Activated naive CD8-positive, alpha-beta T cell treated with anti-CD3 and anti-CD28 coated beads, Interleukin-2, amount 50 U/mL, for 24 hours (primary cell): ENCODE measurements around the gene C2orf15.
A peak's percentile ranks its signal among the peaks of the same experiment; 100 is the strongest.

Experiments used
- ATAC-seq: fragments of 150-1000 bp; cut with Tn5 transposase; one replicate; pipeline ENCODE4 v1.10.0; 2021
- DNase-seq: peaks from one replicate; pipeline ENCODE4 v3.0.0; 2021
- H3K27ac Mint-ChIP-seq: one replicate; pipeline ENCODE4 v1.8.0; 2021; ENCODE audit warnings: mild to moderate bottlenecking, mixed read lengths
- H3K27me3 Mint-ChIP-seq: one replicate; pipeline ENCODE4 v1.8.0; 2021; ENCODE audit warnings: mixed read lengths
- H3K36me3 Mint-ChIP-seq: one replicate; pipeline ENCODE4 v1.8.0; 2021; ENCODE audit warnings: low read depth, mixed read lengths
- H3K4me1 Mint-ChIP-seq: one replicate; pipeline ENCODE4 v1.8.0; 2021; ENCODE audit warnings: mixed read lengths
- H3K4me3 Mint-ChIP-seq: one replicate; pipeline ENCODE4 v1.8.0; 2021; ENCODE audit warnings: mild to moderate bottlenecking, moderate library complexity, mixed read lengths
- H3K9me3 Mint-ChIP-seq: one replicate; pipeline ENCODE4 v1.8.0; 2021; ENCODE audit warnings: mixed read lengths

Gene C2orf15

GRCh38 chr2:99152199-99152895 is 10.8 kb downstream of the C2orf15 start:
- DNase-seq (no peak), ATAC-seq (no peak)
- peaks cover 29% of the 10 kb centered on the region for H3K4me1 Mint-ChIP-seq
- H3K4me3 Mint-ChIP-seq: no peak overlapping the region
- H3K9me3 Mint-ChIP-seq: no peaks in the 10 kb centered on the region
- H3K27ac Mint-ChIP-seq: no peak overlapping the region
- H3K27me3 Mint-ChIP-seq: no peaks in the 10 kb centered on the region
- H3K36me3 Mint-ChIP-seq: peaks cover 8% of the 10 kb centered on the region

DNA sequence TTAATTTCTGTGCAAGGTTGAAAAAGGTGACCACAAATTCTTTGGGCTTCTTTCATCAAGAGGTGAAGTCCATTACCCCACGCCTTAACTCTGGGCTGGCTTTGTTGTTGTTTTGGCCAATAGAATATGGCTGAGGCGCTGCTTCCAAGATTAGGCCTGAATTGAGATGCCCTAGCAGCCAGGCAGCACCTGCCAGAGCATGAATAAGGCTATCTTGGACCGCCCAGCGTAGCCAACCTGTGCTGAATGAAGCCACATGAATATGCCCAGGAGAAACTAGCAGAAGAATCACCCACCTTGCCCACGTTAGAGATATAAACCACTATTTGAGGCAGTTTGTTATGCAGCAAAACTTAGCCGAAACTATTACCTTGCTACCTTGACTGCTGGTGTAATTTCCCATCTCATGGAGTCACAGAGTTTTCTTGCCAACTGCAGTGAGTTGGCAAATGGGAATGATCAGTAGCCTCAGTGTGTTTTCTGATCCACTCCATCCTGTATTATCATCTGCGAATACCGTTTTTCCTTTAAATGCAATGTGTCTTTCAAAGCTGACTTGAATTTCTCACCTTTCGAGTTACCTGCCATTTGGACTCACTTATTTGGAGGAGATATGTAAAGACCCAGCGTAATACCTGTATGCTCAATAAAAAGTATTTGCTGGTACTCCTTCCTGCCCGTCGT is 12.6 kb downstream of the C2orf15 start:
- Mint-ChIP-seq H3K9me3 (no peaks in the 10 kb centered on the region), H3K27ac (peak overlapping the region; percentile 96), H3K36me3 (peaks cover 13% of the 10 kb centered on the region), H3K27me3 (no peaks in the 10 kb centered on the region), H3K4me3 (no peak overlapping the region), H3K4me1 (peaks cover 32% of the 10 kb centered on the region)
- ATAC-seq (no peak), DNase-seq (no peak)

GRCh38 chr2:99154643-99155536 is 13.4 kb downstream of the C2orf15 start, which contains the start of the genes LIPT1 and TSGA10:
LIPT1 (plus strand) TSS chr2:99154967; CDS start chr2:99161958, 6,991 bp downstream.
TSGA10 (minus strand) TSS chr2:99154942; CDS start chr2:99109439, 45,503 bp downstream.
- Mint-ChIP-seq H3K27me3 (no peaks in the 10 kb centered on the region), H3K4me1 (peaks cover 32% of the 10 kb centered on the region), H3K9me3 (no peaks in the 10 kb centered on the region), H3K27ac (peak within 1 kb of the TSS; percentile 96), H3K36me3 (peaks cover 18% of the 10 kb centered on the region), H3K4me3 (no peak within 1 kb of the TSS)
- DNase-seq: peak; percentile 94
- peak; percentile 96 for ATAC-seq

DNA sequence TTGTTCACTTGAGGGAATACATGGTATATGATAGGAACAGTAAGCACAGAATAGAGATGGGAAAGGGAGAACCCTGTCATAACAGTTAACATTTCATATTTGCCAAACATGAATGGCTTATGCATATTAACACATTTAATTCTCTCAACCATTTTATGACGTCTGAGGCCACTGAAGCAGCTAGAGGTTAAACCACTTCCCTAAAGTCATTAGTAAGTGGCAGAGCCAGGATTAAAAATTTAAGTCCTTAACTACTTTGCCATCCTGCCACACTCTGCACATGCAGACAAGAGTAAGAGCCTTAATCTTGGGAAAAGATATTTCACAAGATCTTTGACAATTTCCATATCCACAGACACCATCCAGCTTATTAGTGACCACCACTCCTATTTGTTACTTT is 15.4 kb downstream of the C2orf15 start:
- no peaks in the 10 kb centered on the region for H3K9me3 Mint-ChIP-seq
- H3K4me1 Mint-ChIP-seq: peaks cover 25% of the 10 kb centered on the region
- DNase-seq: no peak
- H3K27ac Mint-ChIP-seq: peak overlapping the region; percentile 34
- no peaks in the 10 kb centered on the region for H3K27me3 Mint-ChIP-seq
- H3K4me3 Mint-ChIP-seq: no peak overlapping the region
- H3K36me3 Mint-ChIP-seq: peaks cover 20% of the 10 kb centered on the region
- ATAC-seq: no peak

GRCh38 chr2:99158599-99158998 is 17.1 kb downstream of the C2orf15 start:
- Mint-ChIP-seq H3K27ac (no peak overlapping the region), H3K4me3 (no peak overlapping the region), H3K4me1 (peaks cover 25% of the 10 kb centered on the region), H3K9me3 (no peaks in the 10 kb centered on the region), H3K27me3 (no peaks in the 10 kb centered on the region), H3K36me3 (peaks cover 20% of the 10 kb centered on the region)
- ATAC-seq (no peak), DNase-seq (no peak)

GRCh38 chr2:99159594-99159993 is 18.1 kb downstream of the C2orf15 start:
- H3K4me3 Mint-ChIP-seq: no peak overlapping the region

DNA sequence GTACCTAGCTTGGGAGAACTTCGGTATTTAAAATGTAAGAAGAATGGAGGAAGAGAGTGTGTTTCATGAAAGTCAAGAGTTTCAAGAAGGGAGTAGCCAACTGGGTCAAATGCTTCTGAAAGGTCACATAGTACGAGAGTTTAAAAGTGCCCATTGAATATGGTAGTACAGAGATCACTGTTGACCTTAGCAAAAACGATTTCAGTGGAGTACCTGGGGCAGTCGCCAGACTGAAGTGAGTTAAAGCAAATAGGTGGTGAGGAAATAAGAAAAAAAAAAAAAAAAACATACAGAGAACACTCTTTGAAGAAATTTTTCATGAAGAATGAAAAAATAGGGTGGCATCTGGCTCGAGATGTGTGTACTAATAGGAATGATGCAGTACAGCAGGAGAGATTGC is 24.7 kb downstream of the C2orf15 start:
- H3K36me3 Mint-ChIP-seq: peaks cover 31% of the 10 kb centered on the region
- DNase-seq: no peak
- H3K4me3 Mint-ChIP-seq: no peak overlapping the region
- peaks cover 14% of the 10 kb centered on the region for H3K4me1 Mint-ChIP-seq
- H3K9me3 Mint-ChIP-seq: no peaks in the 10 kb centered on the region
- ATAC-seq: no peak
- H3K27me3 Mint-ChIP-seq: no peaks in the 10 kb centered on the region
- no peak overlapping the region for H3K27ac Mint-ChIP-seq

More at GRCh38 chr2:99159594-99159993, 18.1 kb downstream of the C2orf15 start:
- Mint-ChIP-seq H3K27ac (no peak overlapping the region), H3K9me3 (no peaks in the 10 kb centered on the region), H3K27me3 (no peaks in the 10 kb centered on the region), H3K36me3 (peaks cover 19% of the 10 kb centered on the region), H3K4me1 (peaks cover 25% of the 10 kb centered on the region)
- ATAC-seq (no peak), DNase-seq (no peak)

- Mint-ChIP-seq H3K27ac (peak overlapping the region; percentile 56), H3K9me3 (no peaks in the 10 kb centered on the region), H3K36me3 (peaks cover 36% of the 10 kb centered on the region), H3K4me1 (peaks cover 30% of the 10 kb centered on the region), H3K4me3 (no peak overlapping the region), H3K27me3 (no peaks in the 10 kb centered on the region)
- no peak for ATAC-seq
- DNase-seq: no peak
Measured at GRCh38 chr2:99169534-99169933, 28.0 kb downstream of the C2orf15 start.

DNA sequence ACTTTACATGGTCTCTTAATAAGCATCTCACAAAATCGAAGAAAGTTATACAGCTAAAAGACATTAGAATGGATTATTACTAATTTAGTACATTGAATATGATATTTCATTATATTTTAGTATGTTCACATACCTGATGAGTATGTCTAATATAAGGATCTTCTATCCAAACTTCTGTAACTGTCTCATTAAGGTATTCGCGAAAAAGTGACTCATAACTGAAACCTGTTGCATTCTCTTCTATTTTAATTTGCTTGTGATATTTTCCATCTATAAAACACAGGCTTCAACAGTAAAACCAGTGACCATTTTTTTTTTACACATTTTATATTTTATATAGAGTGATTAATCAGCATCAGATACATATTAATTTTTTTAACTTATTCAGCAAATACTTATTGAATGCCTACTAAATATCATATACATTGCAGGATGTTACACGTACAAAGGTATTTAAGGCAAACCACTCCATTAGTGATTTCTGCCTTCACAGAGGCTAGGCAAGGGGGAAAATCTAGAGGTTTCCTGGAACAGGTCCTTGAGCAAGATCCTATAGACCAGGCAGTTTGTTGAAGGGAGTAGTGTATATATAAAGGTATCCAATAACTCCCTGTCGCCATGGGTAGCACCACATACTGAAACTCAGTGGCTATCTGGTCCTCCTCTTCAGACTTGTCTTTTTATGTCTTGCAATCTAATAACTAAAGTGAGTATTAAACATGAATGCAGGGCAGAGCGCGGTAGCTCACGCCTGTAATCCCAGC is 30.1 kb downstream of the C2orf15 start:
- H3K27me3 Mint-ChIP-seq: no peaks in the 10 kb centered on the region
- peaks cover 35% of the 10 kb centered on the region for H3K36me3 Mint-ChIP-seq
- no peak for DNase-seq
- no peak for ATAC-seq
- H3K4me3 Mint-ChIP-seq: no peak overlapping the region
- H3K9me3 Mint-ChIP-seq: no peaks in the 10 kb centered on the region
- H3K4me1 Mint-ChIP-seq: peaks cover 34% of the 10 kb centered on the region
- H3K27ac Mint-ChIP-seq: peak overlapping the region; percentile 74

DNA sequence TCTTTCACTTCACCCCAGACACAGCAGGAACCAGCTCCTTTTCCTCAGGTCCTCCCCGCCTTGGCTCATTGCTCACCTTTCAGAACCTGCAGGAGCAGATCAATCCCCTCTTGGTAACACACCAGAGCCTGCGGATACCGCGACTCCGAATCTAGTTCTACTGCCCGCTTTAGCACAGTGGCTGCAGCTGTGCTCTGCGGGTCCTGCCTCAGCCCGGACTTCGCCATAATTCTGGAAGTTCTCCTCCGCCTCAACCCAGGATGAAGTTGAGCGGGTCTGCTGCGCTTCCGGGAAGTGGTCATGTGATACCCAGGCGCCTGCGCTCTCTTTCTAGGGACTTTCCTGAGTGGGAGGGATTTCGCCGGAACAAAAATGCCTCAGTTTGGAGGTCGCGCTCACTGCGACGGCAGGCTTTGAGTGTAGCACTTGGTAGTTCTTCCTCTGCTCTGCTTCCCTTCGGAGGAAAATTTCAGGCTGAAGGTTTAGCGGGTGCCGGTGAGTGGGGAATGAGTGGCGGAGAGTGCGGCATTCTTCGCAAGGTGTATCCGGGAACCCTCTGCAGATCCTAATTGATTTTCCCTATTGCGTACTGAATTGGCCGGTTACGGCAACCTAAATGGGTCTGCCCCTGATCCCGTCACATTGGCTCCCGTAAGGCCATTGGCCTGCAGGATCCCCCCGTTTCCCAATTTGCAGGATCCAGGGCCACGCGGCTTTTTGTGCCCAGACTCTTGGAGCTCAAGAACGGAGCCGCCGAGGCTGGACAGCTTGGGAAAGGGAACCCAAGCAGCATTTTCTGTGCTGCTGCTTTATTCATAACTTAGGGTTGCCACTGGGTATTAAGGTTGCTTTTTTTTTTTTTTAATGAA is 39.5 kb downstream of the C2orf15 start, which contains the start of the genes MITD1 and MRPL30:
MITD1 (minus strand) TSS at position 304 of the 869 bp plus-strand sequence; CDS start at position 227, 77 bp downstream.
MRPL30 (plus strand) TSS at position 430 of the 869 bp plus-strand sequence. CDS start 5,020 bp downstream, outside the sequence.
- H3K9me3 Mint-ChIP-seq: no peaks in the 10 kb centered on the region
- peaks cover 54% of the 10 kb centered on the region for H3K4me1 Mint-ChIP-seq
- H3K4me3 Mint-ChIP-seq: peak within 1 kb of the TSS; percentile 99
- ATAC-seq: peak; percentile 90
- H3K36me3 Mint-ChIP-seq: peaks cover 11% of the 10 kb centered on the region
- H3K27ac Mint-ChIP-seq: peak within 1 kb of the TSS; percentile 97
- no peaks in the 10 kb centered on the region for H3K27me3 Mint-ChIP-seq
- DNase-seq: peak; percentile 87

- Mint-ChIP-seq H3K4me3 (peak overlapping the region; percentile 99), H3K4me1 (peaks cover 54% of the 10 kb centered on the region), H3K27me3 (no peaks in the 10 kb centered on the region), H3K27ac (peak overlapping the region; percentile 97), H3K36me3 (peaks cover 11% of the 10 kb centered on the region), H3K9me3 (no peaks in the 10 kb centered on the region)
- no peak for ATAC-seq
- DNase-seq: no peak
Measured at GRCh38 chr2:99181624-99182000, 40.1 kb downstream of the C2orf15 start.

DNA sequence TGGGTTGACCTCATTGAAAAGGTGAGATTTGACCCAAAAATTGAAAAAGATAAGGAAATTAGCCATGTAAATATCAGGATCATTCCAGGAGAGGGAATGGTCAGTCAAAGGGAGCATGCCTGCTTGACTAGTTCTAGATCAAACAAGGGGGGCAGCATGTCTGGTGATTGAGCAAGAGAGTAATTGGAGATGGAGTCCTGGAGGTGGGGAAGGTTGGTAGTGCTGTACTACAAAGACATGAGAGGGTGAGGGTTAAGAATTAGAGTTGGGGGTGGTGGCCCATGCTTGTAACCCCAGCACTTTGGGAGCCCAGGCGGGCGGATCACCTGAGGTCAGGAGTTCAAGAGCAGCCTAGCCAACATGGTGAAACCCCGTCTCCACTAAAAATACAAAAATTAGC is 41.5 kb downstream of the C2orf15 start:
- no peak for DNase-seq
- Mint-ChIP-seq H3K27ac (peak overlapping the region; percentile 50), H3K36me3 (peaks cover 12% of the 10 kb centered on the region), H3K4me3 (peak overlapping the region; percentile 41), H3K4me1 (peaks cover 48% of the 10 kb centered on the region), H3K27me3 (no peaks in the 10 kb centered on the region), H3K9me3 (no peaks in the 10 kb centered on the region)
- ATAC-seq: no peak

DNA sequence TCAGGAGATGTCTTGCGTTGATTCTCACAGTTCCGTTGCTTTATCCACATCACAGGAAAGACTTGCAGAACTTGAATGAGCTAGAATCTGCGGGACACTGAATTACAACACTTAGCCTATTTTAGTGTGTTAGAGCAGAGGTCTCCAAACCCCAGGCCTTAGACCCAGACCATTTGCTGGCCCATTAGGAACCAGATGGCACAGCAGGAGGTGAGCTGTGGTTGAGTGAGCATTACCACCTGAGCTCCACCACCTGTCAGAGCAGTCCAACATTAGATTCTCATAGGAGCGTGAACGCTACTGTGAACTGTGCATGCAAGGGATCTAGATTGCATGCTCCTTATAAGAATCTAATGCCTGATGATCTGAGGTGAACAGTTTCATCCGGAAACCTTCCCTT is 43.3 kb downstream of the C2orf15 start:
- no peak for ATAC-seq
- Mint-ChIP-seq H3K27ac (no peak overlapping the region), H3K4me3 (no peak overlapping the region), H3K4me1 (peaks cover 36% of the 10 kb centered on the region), H3K36me3 (peaks cover 13% of the 10 kb centered on the region), H3K9me3 (no peaks in the 10 kb centered on the region), H3K27me3 (no peaks in the 10 kb centered on the region)
- no peak for DNase-seq
